ENCODE data around the gene LDHB.
"Not testable (repeated sequence)": the region's sequence is repeated elsewhere in the genome, so short reads cannot be mapped to it uniquely, and the experiment has no call there.

LDHB gene

GRCh38 chr12:21606175-21606574 lies 51.5 kb downstream of the LDHB start:
- no peak for DNase-seq

DNA sequence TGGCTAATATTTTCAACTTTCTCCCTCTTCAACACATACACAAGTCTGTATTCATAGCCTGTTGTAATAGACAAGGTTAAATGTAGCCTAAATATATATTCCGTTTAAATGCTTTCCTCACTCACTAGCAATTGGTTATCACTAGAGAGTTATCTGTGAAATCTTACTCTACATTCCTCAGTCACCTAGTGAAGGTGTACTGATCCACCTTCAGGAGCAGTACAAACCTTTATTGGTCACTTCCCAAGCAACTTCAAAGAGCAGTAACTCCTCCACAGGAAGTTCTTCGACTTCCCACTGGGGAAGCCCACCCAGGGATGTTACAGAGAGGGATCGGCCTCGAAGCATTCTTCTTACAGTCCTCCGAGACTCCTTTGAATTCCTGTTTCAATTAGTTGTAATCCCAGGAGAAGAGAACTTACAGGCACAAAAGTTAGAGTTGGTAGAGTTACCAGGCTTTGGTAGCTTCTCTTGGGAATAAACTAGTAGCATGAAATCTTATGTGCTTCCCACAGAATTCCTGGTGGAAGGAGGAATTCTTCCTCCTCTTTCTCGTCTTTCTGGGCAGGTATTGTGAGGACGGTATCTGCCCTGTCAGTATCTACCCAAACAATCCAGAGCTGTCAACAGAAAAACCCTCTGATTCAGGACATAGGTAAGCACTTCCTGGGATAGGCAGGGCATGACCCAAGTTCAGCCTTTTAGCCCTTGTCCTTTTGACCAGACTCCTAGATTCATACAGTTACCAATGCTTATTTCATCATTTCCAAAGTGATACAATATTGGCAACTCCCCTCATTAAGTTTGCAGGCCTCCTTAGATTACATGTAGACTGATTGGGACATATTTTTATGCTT lies 53.2 kb downstream of the LDHB start, which contains the start of gene GYS2:
GYS2 (minus strand) TSS at position 603 of the 857 bp plus-strand sequence; CDS start at position 348, 255 bp downstream.
- no peak for DNase-seq

DNA sequence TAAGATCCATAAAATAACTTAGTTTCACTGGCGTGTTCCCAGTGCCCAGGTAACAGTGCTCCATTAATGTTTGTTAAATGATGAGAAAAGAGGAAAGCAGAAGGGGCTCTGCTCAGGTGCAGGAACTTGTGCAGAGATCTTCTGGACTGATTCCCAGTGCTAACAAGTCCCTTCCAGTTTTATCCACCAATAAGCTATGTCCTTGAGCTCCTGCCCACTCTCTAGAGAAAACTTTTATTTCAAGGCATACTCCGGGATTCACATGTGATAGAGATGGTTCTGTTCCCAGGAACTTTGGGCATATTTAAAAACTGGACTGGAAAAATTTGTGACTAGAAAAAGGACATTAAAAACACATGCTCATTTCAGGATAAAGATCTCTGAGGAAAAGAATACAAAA lies 54.9 kb downstream of the LDHB start:
- no peak for DNase-seq

- no peak for DNase-seq
These were observed 57.4 kb downstream of the LDHB start for GRCh38 chr12:21600196-21600595.

DNA sequence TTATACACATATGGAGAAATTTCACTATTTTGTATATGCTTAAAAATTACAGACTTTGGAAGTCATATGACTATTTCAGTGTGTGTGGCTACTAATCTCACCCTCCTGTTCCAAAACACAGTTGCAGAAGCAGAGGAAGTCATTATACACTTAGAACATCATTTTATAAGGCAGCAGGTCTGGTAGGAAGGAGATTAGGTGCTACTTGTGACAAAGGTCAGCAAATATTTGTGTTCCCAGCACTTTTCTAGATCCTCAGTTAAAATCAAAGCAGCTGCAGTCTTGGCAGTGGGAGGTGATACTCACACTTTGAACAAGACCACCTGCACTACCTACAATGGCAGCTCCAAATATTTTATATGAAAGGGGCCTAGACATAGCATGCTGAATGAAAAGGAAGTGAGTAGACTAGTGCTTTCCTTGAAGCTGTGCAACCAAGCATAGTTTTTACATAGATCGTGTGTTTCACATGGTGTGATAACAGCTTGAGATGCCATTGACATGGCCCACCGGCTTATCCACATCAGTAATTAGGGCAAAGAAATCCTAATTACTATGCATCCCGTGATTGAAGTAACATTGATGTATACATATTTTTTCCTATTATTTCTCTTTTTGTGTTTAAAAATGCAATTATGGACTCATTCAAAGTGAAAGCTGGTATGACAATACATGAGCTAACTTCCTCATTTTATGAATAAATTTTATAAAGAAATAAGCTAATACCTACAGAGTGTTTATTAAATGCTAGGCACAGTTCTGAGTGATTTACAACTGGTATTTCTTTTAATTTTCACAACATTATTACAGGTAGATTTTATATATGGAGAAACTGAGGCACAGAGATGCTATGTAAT lies 58.3 kb downstream of the LDHB start:
- DNase-seq, result no peak

DNA sequence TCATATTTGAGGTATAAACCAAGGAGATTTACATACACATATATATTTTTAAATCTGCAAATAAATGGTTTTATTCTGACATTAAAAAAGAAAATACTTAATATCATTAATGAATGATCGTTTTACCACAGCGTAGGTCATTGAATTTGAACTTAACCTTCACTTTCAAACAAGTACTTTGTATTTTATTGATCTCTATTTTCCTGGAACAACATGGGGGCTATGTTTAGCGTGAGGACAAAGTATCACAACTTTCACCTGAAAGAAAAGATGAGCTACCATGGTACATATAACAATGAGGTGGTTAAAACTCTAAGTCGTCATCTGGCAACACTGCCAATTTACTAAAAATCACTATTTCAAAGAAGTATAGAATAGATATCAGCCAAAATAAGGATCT lies 59.0 kb downstream of the LDHB start:
- DNase-seq, result no peak

- not testable (repeated sequence) for DNase-seq
These were observed 62.3 kb downstream of the LDHB start for GRCh38 chr12:21595356-21595755.

- DNase-seq, result no peak
These were observed 72.2 kb downstream of the LDHB start for GRCh38 chr12:21585485-21585884.
